ENCODE results near the gene SPEF1.
A peak's percentile ranks its signal among the peaks of the same experiment; 100 is the strongest.
"Not testable (repeated sequence)": the region's sequence is repeated elsewhere in the genome, so short reads cannot be mapped to it uniquely, and the experiment has no call there.

Gene SPEF1

GRCh38 chr20:3808544-3808943 is 27.3 kb upstream of the SPEF1 start:
- DNase-seq = no peak

- DNase-seq = no peak
These were observed 23.5 kb upstream of the SPEF1 start for GRCh38 chr20:3804781-3805180.

- DNase-seq = no peak
These were observed 23.1 kb upstream of the SPEF1 start for GRCh38 chr20:3804254-3804751.

- no peak for DNase-seq
These were observed 22.6 kb upstream of the SPEF1 start for GRCh38 chr20:3803854-3804253.

GRCh38 chr20:3803289-3803688 is 22.0 kb upstream of the SPEF1 start:
- no peak for DNase-seq

- no peak for DNase-seq
These were observed 21.4 kb upstream of the SPEF1 start for GRCh38 chr20:3802524-3803239.

- no peak for DNase-seq
These were observed 20.6 kb upstream of the SPEF1 start for GRCh38 chr20:3801846-3802245.

- DNase-seq = no peak
These were observed 20.1 kb upstream of the SPEF1 start for GRCh38 chr20:3801299-3801698.

GRCh38 chr20:3800878-3801260 is 19.6 kb upstream of the SPEF1 start:
- DNase-seq = no peak

- DNase-seq = no peak
These were observed 19.1 kb upstream of the SPEF1 start for GRCh38 chr20:3800256-3800877.

- no peak for DNase-seq
These were observed 17.6 kb upstream of the SPEF1 start for GRCh38 chr20:3798908-3799248.

- DNase-seq = no peak
These were observed 17.1 kb upstream of the SPEF1 start for GRCh38 chr20:3798373-3798768.

- DNase-seq = no peak
These were observed 16.5 kb upstream of the SPEF1 start for GRCh38 chr20:3797592-3798372.

- no peak for DNase-seq
These were observed 15.9 kb upstream of the SPEF1 start for GRCh38 chr20:3797226-3797545.

GRCh38 chr20:3796477-3797225 is 15.4 kb upstream of the SPEF1 start:
- DNase-seq = no peak

GRCh38 chr20:3795511-3796468 is 14.5 kb upstream of the SPEF1 start, which contains the start of gene CDC25B:
Gene CDC25B (plus strand): TSS chr20:3796310. CDS start chr20:3796532, 222 bp downstream.
- peak; percentile 81 for DNase-seq

- no peak for DNase-seq
These were observed 13.6 kb upstream of the SPEF1 start for GRCh38 chr20:3794701-3795420.

GRCh38 chr20:3794168-3794567 is 12.9 kb upstream of the SPEF1 start:
- DNase-seq = not testable (repeated sequence)

GRCh38 chr20:3789201-3789600 is 8.0 kb upstream of the SPEF1 start:
- not testable (repeated sequence) for DNase-seq

- DNase-seq = no peak
These were observed 7.5 kb upstream of the SPEF1 start for GRCh38 chr20:3788685-3789155.

Data from NCI-H1930 (cell line).